Astrocyte (in vitro differentiated cells and primary cell): ENCODE data around the gene RAD51AP1. TPM values are rescaled to one million over a fixed set of nuclear protein-coding genes. Genes with fewer than 3 reads are reported as not detected.

Source experiments
- total RNA-seq: library from RNA; stranded (reverse); gene quantifications from 2 replicates; pipeline ENCODE4 v1.2.1, GENCODE V29; 2021

RAD51AP1 gene
- total RNA-seq, 1 donor from 2014 or later, result 5.3 TPM

Other genes with a start within 250 kb of the RAD51AP1 start
- 91.7 and 95.4 TPM in 2 replicates for gene TIGAR, start 217.7 kb upstream of the RAD51AP1 start, total RNA-seq
- gene FGF23, start 159.2 kb upstream of the RAD51AP1 start, total RNA-seq, result not detected in 2 replicates
- gene FGF6, start 93.1 kb upstream of the RAD51AP1 start, total RNA-seq, result not detected in 2 replicates
- gene DYRK4, start 23.3 kb downstream of the RAD51AP1 start, total RNA-seq, result 33.9 and 40.0 TPM in 2 replicates
- gene AKAP3, start 110.2 kb downstream of the RAD51AP1 start, total RNA-seq, result 0.94 and 1.4 TPM in 2 replicates
- gene NDUFA9, start 110.2 kb downstream of the RAD51AP1 start, total RNA-seq, result 97.8 and 101 TPM in 2 replicates
- 6.4 and 6.8 TPM in 2 replicates for gene GALNT8, start 181.5 kb downstream of the RAD51AP1 start, total RNA-seq